Measurements from ENCODE around the gene HADHB. TPM values are rescaled to one million over a fixed set of nuclear protein-coding genes. Genes with fewer than 3 reads are reported as not detected.
"Not testable (repeated sequence)": the region's sequence is repeated elsewhere in the genome, so short reads cannot be mapped to it uniquely, and the experiment has no call there.

The HADHB gene
- total and polyA plus RNA-seq, 2 donors from 2014 or later, result 132 to 232 TPM

- H3K9ac ChIP-seq (ENCODE audit: low read length in 3 of 3), result no peak overlapping the region
- no peaks in the 10 kb centered on the region for H3K27me3 ChIP-seq (ENCODE audit: control insufficient read depth, insufficient read depth, low read length)
- intact Hi-C loops (cut with DNase I), result no loop called here
- TF ChIP-seq CTCF (IDR thresholded peaks at IDR 0.05; ENCODE audit: borderline replicate concordance, extremely low read depth, insufficient read depth), result no peak
- H3K27ac ChIP-seq (ENCODE audit: low read depth in 2 of 2, low read length in 2 of 2), result no peak overlapping the region
- no peak overlapping the region for H3K4me3 ChIP-seq (ENCODE audit: low read length in 3 of 3)
- H3K9me3 ChIP-seq (ENCODE audit: control insufficient read depth in 2 of 3, insufficient read depth in 1 of 3, low read length in 3 of 3), result no peaks in the 10 kb centered on the region
- no peaks in the 10 kb centered on the region for H3K36me3 ChIP-seq (ENCODE audit: control insufficient read depth in 2 of 3, insufficient read depth in 3 of 3, low read length in 3 of 3)
- FAIRE-seq (no peak), DNase-seq (no peak)
- H3K4me1 ChIP-seq (ENCODE audit: control insufficient read depth in 2 of 3, insufficient read depth in 2 of 3, low read depth in 1 of 3, low read length in 3 of 3), result peaks cover 0 to 1% (median 0%) of the 10 kb centered on the region in 3 donors
Observed at GRCh38 chr2:26251893-26252292, 7.2 kb downstream of the HADHB start.

GRCh38 chr2:26255759-26256384, 11.1 kb downstream of the HADHB start:
- Histone ChIP-seq H3K4me3 (ENCODE audit: low read length in 3 of 3) (no peak overlapping the region), H3K27me3 (ENCODE audit: control insufficient read depth, insufficient read depth, low read length) (no peaks in the 10 kb centered on the region), H3K36me3 (ENCODE audit: control insufficient read depth in 2 of 3, insufficient read depth in 3 of 3, low read length in 3 of 3) (peaks cover 0 to 4% (median 0%) of the 10 kb centered on the region in 3 donors), H3K9ac (ENCODE audit: low read length in 3 of 3) (no peak overlapping the region), H3K4me1 (ENCODE audit: control insufficient read depth in 2 of 3, insufficient read depth in 2 of 3, low read depth in 1 of 3, low read length in 3 of 3) (no peaks in the 10 kb centered on the region), H3K27ac (ENCODE audit: low read depth in 2 of 2, low read length in 2 of 2) (no peak overlapping the region), H3K9me3 (ENCODE audit: control insufficient read depth in 2 of 3, insufficient read depth in 1 of 3, low read length in 3 of 3) (no peaks in the 10 kb centered on the region)
- TF ChIP-seq CTCF (IDR thresholded peaks at IDR 0.05; ENCODE audit: borderline replicate concordance, extremely low read depth, insufficient read depth), result no peak
- DNase-seq, result no peak
- intact Hi-C loops (cut with DNase I), result no loop called here
- FAIRE-seq, result no peak

- DNase-seq; H3K9ac ChIP-seq (ENCODE audit: low read length in 3 of 3); intact Hi-C loops (cut with DNase I); H3K4me3 ChIP-seq (ENCODE audit: low read length in 3 of 3); H3K27ac ChIP-seq (ENCODE audit: low read depth in 2 of 2, low read length in 2 of 2); H3K4me1 ChIP-seq (ENCODE audit: control insufficient read depth in 2 of 3, insufficient read depth in 2 of 3, low read depth in 1 of 3, low read length in 3 of 3); H3K36me3 ChIP-seq (ENCODE audit: control insufficient read depth in 2 of 3, insufficient read depth in 3 of 3, low read length in 3 of 3); H3K9me3 ChIP-seq (ENCODE audit: control insufficient read depth in 2 of 3, insufficient read depth in 1 of 3, low read length in 3 of 3); H3K27me3 ChIP-seq (ENCODE audit: control insufficient read depth, insufficient read depth, low read length); FAIRE-seq: not testable (repeated sequence)
Observed at GRCh38 chr2:26258836-26259235, 14.1 kb downstream of the HADHB start.

- Histone ChIP-seq H3K36me3 (ENCODE audit: control insufficient read depth in 2 of 3, insufficient read depth in 3 of 3, low read length in 3 of 3) (peaks cover 2 to 10% (median 4%) of the 10 kb centered on the region in 3 donors), H3K4me3 (ENCODE audit: low read length in 3 of 3) (no peak overlapping the region), H3K27ac (ENCODE audit: low read depth in 2 of 2, low read length in 2 of 2) (no peak overlapping the region), H3K9ac (ENCODE audit: low read length in 3 of 3) (no peak overlapping the region), H3K4me1 (ENCODE audit: control insufficient read depth in 2 of 3, insufficient read depth in 2 of 3, low read depth in 1 of 3, low read length in 3 of 3) (no peaks in the 10 kb centered on the region), H3K9me3 (ENCODE audit: control insufficient read depth in 2 of 3, insufficient read depth in 1 of 3, low read length in 3 of 3) (no peaks in the 10 kb centered on the region), H3K27me3 (ENCODE audit: control insufficient read depth, insufficient read depth, low read length) (no peaks in the 10 kb centered on the region)
- no peak for FAIRE-seq
- TF ChIP-seq CTCF (IDR thresholded peaks at IDR 0.05; ENCODE audit: borderline replicate concordance, extremely low read depth, insufficient read depth), result no peak
- intact Hi-C loops (cut with DNase I), result no loop called here
- no peak for DNase-seq
Observed at GRCh38 chr2:26268213-26268612, 23.5 kb downstream of the HADHB start.

GRCh38 chr2:26268670-26269385, 24.1 kb downstream of the HADHB start:
- intact Hi-C loops (cut with DNase I); DNase-seq; H3K27me3 ChIP-seq (ENCODE audit: control insufficient read depth, insufficient read depth, low read length); H3K36me3 ChIP-seq (ENCODE audit: control insufficient read depth in 2 of 3, insufficient read depth in 3 of 3, low read length in 3 of 3); FAIRE-seq; H3K27ac ChIP-seq (ENCODE audit: low read depth in 2 of 2, low read length in 2 of 2); H3K4me1 ChIP-seq (ENCODE audit: control insufficient read depth in 2 of 3, insufficient read depth in 2 of 3, low read depth in 1 of 3, low read length in 3 of 3); H3K9me3 ChIP-seq (ENCODE audit: control insufficient read depth in 2 of 3, insufficient read depth in 1 of 3, low read length in 3 of 3); H3K4me3 ChIP-seq (ENCODE audit: low read length in 3 of 3); H3K9ac ChIP-seq (ENCODE audit: low read length in 3 of 3): not testable (repeated sequence)
